Fibroblast of lung (primary cell): ENCODE results near the gene ETFB. TPM values are rescaled to one million over a fixed set of nuclear protein-coding genes. Genes with fewer than 3 reads are reported as not detected.

Experiments used
- DNase-seq, 2 donors: peaks; one replicate each; pipeline versions ENCODE4 v3.0.0 to v3.0.0-alpha.2; 2010; ENCODE audit warnings: low read depth in 2 of 2
- H2AFZ ChIP-seq: 2 replicates; pipeline ENCODE4 v1.5.1; 2012; ENCODE audit warnings: low read length, control low read depth, inconsistent platforms
- H3K27ac ChIP-seq: 2 replicates; pipeline ENCODE4 v1.5.1; 2011; ENCODE audit warnings: low read length, control low read depth; ENCODE audit not compliant: insufficient read depth
- H3K27me3 ChIP-seq: 2 replicates; pipeline ENCODE4 v1.5.1; 2011; ENCODE audit warnings: mild to moderate bottlenecking, low read length; ENCODE audit not compliant: control insufficient read depth, insufficient read depth
- H3K36me3 ChIP-seq: 2 replicates; pipeline ENCODE4 v1.5.1; 2011; ENCODE audit warnings: low read length; ENCODE audit not compliant: control insufficient read depth, insufficient read depth
- H3K4me1 ChIP-seq: 2 replicates; pipeline ENCODE4 v1.5.1; 2011; ENCODE audit warnings: low read length; ENCODE audit not compliant: control insufficient read depth, insufficient read depth; ENCODE audit errors: extremely low read depth
- H3K4me2 ChIP-seq: 2 replicates; pipeline ENCODE4 v1.5.1; 2011; ENCODE audit warnings: low read length, control low read depth; ENCODE audit not compliant: insufficient read depth; ENCODE audit errors: extremely low read depth
- H3K4me3 ChIP-seq, 4 experiments: fragments of 200-600 bp in 1 of 4; sonication (generic) in 1 of 4; replicated peaks in 1 of 4; 2 replicates each; pipeline ENCODE4 v1.5.1; 2011 to 2016; ENCODE audit warnings: low read length in 4 of 4, low read depth in 3 of 4, mild to moderate bottlenecking in 3 of 4, control low read depth in 2 of 4, inconsistent platforms in 1 of 4, mixed read lengths in 1 of 4; ENCODE audit not compliant: insufficient read depth in 1 of 4; ENCODE audit errors: control extremely low read depth in 1 of 4
- H3K79me2 ChIP-seq: 2 replicates; pipeline ENCODE4 v1.5.1; 2012; ENCODE audit warnings: mild to moderate bottlenecking, low read length, inconsistent platforms; ENCODE audit not compliant: control insufficient read depth, insufficient read depth
- H3K9ac ChIP-seq: 2 replicates; pipeline ENCODE4 v1.5.1; 2011; ENCODE audit warnings: mild to moderate bottlenecking, low read length, control low read depth; ENCODE audit not compliant: insufficient read depth
- H3K9me3 ChIP-seq: 2 replicates; pipeline ENCODE4 v1.5.1; 2012; ENCODE audit warnings: low read depth, low read length; ENCODE audit not compliant: control insufficient read depth, insufficient read depth
- H4K20me1 ChIP-seq: 2 replicates; pipeline ENCODE4 v1.5.1; 2011; ENCODE audit warnings: low read length; ENCODE audit not compliant: control insufficient read depth, insufficient read depth; ENCODE audit errors: extremely low read depth
- CTCF ChIP-seq, 2 donors: IDR thresholded peaks in 1 of 2; conservative IDR thresholded peaks in 1 of 2; 1 replicate in 1 of 2; 2 replicates in 1 of 2; pipeline ENCODE4 v1.5.1; 2011 to 2012; ENCODE audit warnings: low read length in 2 of 2, control low read depth in 1 of 2, inconsistent platforms in 1 of 2, low read depth in 1 of 2, mild to moderate bottlenecking in 1 of 2
- EZH2 ChIP-seq: IDR thresholded peaks from 2 replicates; pipeline ENCODE4 v1.5.1; 2012; ENCODE audit warnings: low read length, control low read depth, mild to moderate bottlenecking; ENCODE audit errors: missing control alignments
- polyA plus RNA-seq, 2 donors: library from polyadenylated mRNA; depleted of rRNA in 1 of 2; stranded (reverse) in 1 of 2; unstranded in 1 of 2; fragments of >200 nt; gene quantifications; 2 replicates each; pipeline ENCODE4 v1.2.1, GENCODE V29; 2011 to 2012; ENCODE audit warnings: missing spikeins in 1 of 2
- total RNA-seq: library from RNA; depleted of rRNA; stranded (reverse); fragments of >200 nt; gene quantifications from 2 replicates; pipeline ENCODE4 v1.2.1, GENCODE V29; 2014

ETFB gene
- total and polyA plus RNA-seq, 2 donors (not counting 1 experiment from before 2014, with no cell fraction given), result 84.4 to 123 TPM

DNA sequence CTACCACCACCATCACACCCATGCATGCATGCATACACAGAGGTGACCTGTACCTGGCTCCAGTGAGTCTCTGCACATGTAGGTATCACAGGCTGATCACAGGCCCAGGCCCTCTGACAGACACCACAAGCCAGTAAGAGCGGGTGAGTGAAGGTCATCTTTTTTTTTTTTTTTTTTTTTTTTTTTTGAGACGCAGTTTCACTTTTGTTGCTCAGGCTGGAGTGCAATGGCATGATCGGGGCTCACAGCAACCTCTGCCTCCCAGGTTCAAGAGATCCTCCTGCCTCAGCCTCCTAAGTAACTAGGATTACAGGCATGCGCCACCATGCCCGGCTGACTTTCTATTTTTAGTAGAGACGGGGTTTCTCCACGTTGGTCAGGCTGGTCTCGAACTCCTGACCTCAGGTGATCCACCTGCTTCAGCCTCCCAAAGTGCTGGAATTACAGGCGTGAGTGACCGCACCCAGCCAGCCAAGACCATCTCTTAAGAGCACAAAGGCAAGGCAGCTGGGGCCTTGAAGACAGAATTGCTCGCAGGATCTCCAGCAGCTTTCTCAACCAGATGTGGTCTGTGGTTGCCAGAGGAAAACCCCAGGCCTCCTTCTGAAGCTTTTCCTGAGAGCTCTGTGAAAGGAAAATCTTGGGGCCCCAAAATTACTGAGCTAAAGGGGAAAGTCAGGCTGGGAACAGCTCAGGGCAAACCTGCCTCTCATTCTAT lies 9.5 kb upstream of the ETFB start:
- no peaks in the 10 kb centered on the region for H3K4me1 ChIP-seq

DNA sequence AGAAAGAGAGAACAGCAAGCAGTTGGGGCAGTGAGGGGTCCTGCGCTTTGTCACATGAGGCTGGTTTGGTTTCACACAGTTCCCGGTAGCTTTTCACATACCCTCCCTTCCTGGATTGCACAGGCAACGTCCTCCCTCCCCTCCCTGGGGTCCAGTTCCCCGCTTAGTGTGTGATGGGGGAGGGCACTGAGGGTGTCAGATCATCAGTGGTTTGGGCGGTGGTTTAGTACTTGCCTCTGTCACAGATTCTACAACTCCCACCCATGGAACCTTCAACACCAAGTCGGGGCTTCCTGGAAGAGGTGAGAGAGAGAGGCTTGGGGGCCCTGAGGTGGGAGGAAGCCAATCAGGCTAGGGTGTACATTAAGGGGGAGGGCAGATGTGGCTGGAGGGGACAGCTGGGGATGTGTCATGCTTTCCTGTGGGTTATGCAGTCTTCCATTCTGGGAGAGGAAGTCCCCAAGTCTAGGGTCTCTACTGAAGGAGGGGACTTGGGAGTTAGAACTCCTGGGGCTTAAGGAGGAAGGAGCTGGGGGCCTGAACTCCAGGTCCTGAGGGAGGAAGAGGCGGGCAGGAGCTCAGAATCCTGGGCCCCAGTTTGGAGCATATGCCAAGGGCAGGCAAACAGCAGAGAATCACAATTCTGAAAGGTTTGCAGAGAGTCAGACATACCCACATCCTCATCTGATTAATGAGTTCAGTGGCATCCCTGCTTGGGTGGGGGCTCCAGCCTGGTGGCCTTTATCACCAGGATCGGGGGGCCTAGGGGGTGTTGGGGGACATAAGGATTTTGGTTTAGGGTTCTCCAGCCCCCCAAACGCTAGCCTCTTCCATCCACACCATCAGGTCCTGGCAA lies 6.7 kb upstream of the ETFB start, which contains the start of gene NKG7:
TSS of gene NKG7 (minus strand) at position 6 of the 856 bp plus-strand sequence. CDS start 119 bp downstream, outside the sequence.
- H3K27me3 ChIP-seq, result no peaks in the 10 kb centered on the region
- no peaks in the 10 kb centered on the region for H4K20me1 ChIP-seq
- H3K9me3 ChIP-seq, result no peaks in the 10 kb centered on the region
- no peak within 1 kb of the TSS for H3K9ac ChIP-seq
- H3K36me3 ChIP-seq, result no peaks in the 10 kb centered on the region
- no peak within 1 kb of the TSS for H3K27ac ChIP-seq
- TF ChIP-seq EZH2 (no peak), CTCF (conservative IDR thresholded peaks at IDR 0.05 in 1 of 2, IDR thresholded peaks at IDR 0.05 in 1 of 2; ENCODE audit: low read depth in 1 of 2, low read length in 2 of 2) (no peak)
- H3K4me2 ChIP-seq, result no peak within 1 kb of the TSS
- no peak for DNase-seq
- no peak within 1 kb of the TSS for H2AFZ ChIP-seq
- H3K4me3 ChIP-seq, result no peak within 1 kb of the TSS
- peaks cover 3% of the 10 kb centered on the region for H3K4me1 ChIP-seq
- H3K79me2 ChIP-seq, result no peaks in the 10 kb centered on the region

More for the DNA sequence above, 9.5 kb upstream of the ETFB start:
- H3K36me3 ChIP-seq, result no peaks in the 10 kb centered on the region
- no peaks in the 10 kb centered on the region for H3K27me3 ChIP-seq
- H3K79me2 ChIP-seq, result no peaks in the 10 kb centered on the region
- H4K20me1 ChIP-seq, result no peaks in the 10 kb centered on the region
- H2AFZ ChIP-seq, result no peak overlapping the region
- no peak overlapping the region for H3K9ac ChIP-seq
- no peaks in the 10 kb centered on the region for H3K9me3 ChIP-seq
- no peak for DNase-seq
- no peak for TF ChIP-seq CTCF (conservative IDR thresholded peaks at IDR 0.05 in 1 of 2, IDR thresholded peaks at IDR 0.05 in 1 of 2; ENCODE audit: low read depth in 1 of 2, low read length in 2 of 2)
- TF ChIP-seq EZH2, result no peak
- no peak overlapping the region for H3K4me3 ChIP-seq
- no peak overlapping the region for H3K4me2 ChIP-seq
- no peak overlapping the region for H3K27ac ChIP-seq

- Histone ChIP-seq H3K27me3 (no peaks in the 10 kb centered on the region), H4K20me1 (no peaks in the 10 kb centered on the region), H3K27ac (no peak overlapping the region), H3K4me1 (peaks cover 3% of the 10 kb centered on the region), H3K4me3 (no peak overlapping the region), H2AFZ (no peak overlapping the region), H3K79me2 (no peaks in the 10 kb centered on the region), H3K36me3 (no peaks in the 10 kb centered on the region), H3K4me2 (no peak overlapping the region), H3K9ac (no peak overlapping the region), H3K9me3 (no peaks in the 10 kb centered on the region)
- DNase-seq, result no peak
- no peak for TF ChIP-seq CTCF (conservative IDR thresholded peaks at IDR 0.05 in 1 of 2, IDR thresholded peaks at IDR 0.05 in 1 of 2; ENCODE audit: low read depth in 1 of 2, low read length in 2 of 2)
- TF ChIP-seq EZH2, result no peak
Observed at GRCh38 chr19:51372021-51372648, 5.9 kb upstream of the ETFB start.
